ENCODE results near the gene OTOP3. TPM values are rescaled to one million over a fixed set of nuclear protein-coding genes. Genes with fewer than 3 reads are reported as not detected.

The OTOP3 gene
- polyA plus RNA-seq, 1 donor from 2014 or later = not detected

DNA sequence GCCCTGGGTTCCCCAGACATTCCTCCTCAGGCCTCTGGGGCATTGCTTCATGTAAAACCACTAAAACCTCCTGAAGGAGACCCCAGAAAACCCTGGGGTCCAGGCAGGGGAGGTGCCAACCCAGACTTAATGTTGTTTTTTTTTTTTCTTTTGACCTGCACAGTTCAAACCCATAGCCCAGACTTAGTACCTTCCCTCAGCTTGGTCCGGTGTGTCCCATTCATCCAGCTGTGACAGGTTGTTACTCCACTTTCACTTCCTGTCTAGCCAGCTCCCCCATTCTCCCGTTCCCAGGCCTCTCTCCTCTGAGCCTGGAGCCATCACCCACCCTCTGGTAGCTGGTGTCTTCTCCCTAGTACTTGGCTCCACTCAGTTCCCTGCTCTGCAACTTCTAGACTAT lies 56.5 kb downstream of the OTOP3 start:
- Mint-ChIP-seq H3K4me1 (peaks cover 1 to 3% (median 3%) of the 10 kb centered on the region in 3 donors), H3K9me3 (no peaks in the 10 kb centered on the region), H3K27me3 (peaks cover 7% of the 10 kb centered on the region), H3K27ac (peak overlapping the region in 1 of 3 donors; percentile 57), H3K36me3 (no peaks in the 10 kb centered on the region), H3K4me3 (peak overlapping the region in 1 of 4 donors; percentile 26)

DNA sequence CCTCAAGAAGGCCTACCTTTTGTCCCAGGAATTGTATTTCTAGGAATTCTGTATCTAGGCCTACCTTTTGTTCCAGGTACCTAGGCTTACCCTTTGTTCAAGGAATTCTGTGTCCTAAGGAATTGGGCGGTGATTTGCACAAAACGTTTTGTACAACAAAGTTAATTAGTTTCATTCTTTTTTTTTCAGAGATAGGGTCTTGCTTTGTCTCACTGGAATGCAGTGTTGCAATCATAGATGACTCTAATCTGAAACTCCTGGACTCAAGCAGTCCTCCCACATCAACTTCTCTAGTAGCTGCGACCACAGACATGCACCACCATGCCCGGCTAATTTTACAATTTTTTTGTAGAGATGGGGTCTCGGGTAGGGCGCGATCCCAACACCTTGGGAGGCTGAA lies 58.7 kb downstream of the OTOP3 start:
- Mint-ChIP-seq H3K27me3 (no peaks in the 10 kb centered on the region), H3K4me1 (peaks cover 0 to 1% (median 0%) of the 10 kb centered on the region in 3 donors), H3K9me3 (no peaks in the 10 kb centered on the region), H3K4me3 (no peak overlapping the region), H3K27ac (no peak overlapping the region), H3K36me3 (no peaks in the 10 kb centered on the region)

DNA sequence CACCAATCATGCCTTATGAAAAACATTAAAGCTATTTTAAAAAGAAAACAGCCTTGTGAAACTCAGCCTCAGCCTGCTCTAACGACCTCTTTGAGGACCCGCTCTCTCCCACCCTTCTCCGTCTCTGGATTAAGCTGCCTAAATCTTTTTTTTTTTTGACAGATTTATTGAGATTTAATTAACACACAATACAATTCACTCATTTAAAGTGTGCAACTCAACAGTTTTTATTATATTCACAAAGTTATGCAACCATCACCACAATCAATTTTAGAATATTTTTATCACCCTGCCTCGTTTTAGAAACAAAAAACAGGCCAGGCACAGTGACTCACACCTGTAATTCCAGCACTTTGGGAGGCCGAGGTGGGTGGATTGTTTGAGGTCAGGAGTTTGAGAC lies 60.1 kb downstream of the OTOP3 start:
- Mint-ChIP-seq H3K27me3 (no peaks in the 10 kb centered on the region), H3K9me3 (no peaks in the 10 kb centered on the region), H3K4me3 (no peak overlapping the region), H3K4me1 (no peaks in the 10 kb centered on the region), H3K27ac (no peak overlapping the region), H3K36me3 (no peaks in the 10 kb centered on the region)

DNA sequence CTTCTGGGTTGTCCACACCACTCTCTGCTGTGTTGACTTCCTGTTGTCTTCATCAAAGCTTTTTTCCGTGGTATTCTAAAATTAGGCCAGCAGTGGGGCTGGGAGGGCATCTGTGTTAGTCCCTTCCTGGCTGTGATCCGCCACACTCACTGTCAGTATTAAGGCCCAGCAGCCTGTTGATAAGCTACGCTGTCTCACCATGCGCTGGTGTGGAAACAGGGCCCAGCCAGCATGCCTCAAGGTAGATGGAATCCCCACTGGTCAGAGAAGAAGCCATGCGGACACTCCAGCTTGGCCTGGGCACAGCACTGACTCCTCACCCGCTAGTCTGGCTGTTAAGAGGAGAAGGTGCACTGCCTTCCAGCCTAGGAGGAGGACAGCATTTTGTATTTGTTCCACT lies 63.1 kb downstream of the OTOP3 start:
- Mint-ChIP-seq H3K27ac (no peak overlapping the region), H3K9me3 (no peaks in the 10 kb centered on the region), H3K27me3 (no peaks in the 10 kb centered on the region), H3K4me3 (peak overlapping the region in 1 of 4 donors; percentile 49), H3K4me1 (no peaks in the 10 kb centered on the region), H3K36me3 (no peaks in the 10 kb centered on the region)

DNA sequence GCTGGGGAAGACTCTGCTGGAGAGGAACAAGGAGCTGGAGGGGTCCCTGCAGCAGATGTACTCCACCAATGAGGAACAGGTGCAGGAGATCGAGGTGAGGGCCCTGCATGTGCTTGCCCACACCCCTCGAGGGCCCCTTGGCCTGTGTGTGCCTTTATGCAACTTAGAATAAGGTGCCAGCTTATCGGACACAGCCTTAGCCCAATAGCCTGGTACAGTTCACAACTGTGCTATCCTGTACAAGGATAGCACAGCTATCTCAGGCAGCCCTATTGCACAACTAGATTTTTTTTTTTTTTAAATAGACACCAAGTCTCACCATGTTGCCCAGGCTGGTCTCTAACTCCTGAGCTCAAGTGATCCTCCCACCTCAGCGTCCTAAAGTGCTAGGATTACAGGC lies 63.8 kb downstream of the OTOP3 start:
- H3K27ac Mint-ChIP-seq = no peak overlapping the region
- H3K27me3 Mint-ChIP-seq = no peaks in the 10 kb centered on the region
- H3K9me3 Mint-ChIP-seq = no peaks in the 10 kb centered on the region
- H3K4me1 Mint-ChIP-seq = no peaks in the 10 kb centered on the region
- no peaks in the 10 kb centered on the region for H3K36me3 Mint-ChIP-seq
- no peak overlapping the region for H3K4me3 Mint-ChIP-seq

Other genes with a start within 250 kb of the OTOP3 start
- not detected for gene CD300LF, start 223.0 kb upstream of the OTOP3 start, polyA plus RNA-seq
- gene RAB37, start 198.6 kb upstream of the OTOP3 start, polyA plus RNA-seq = 76.5 TPM
- 177 TPM for gene NHERF1, start 187.3 kb upstream of the OTOP3 start, polyA plus RNA-seq
- 24.5 TPM for gene NAT9, start 159.6 kb upstream of the OTOP3 start, polyA plus RNA-seq
- gene GRIN2C, start 76.0 kb upstream of the OTOP3 start, polyA plus RNA-seq = not detected
- gene FDXR, start 62.9 kb upstream of the OTOP3 start, polyA plus RNA-seq = 5.9 TPM
- not detected for gene FADS6, start 42.3 kb upstream of the OTOP3 start, polyA plus RNA-seq
- not detected for gene USH1G, start 12.6 kb upstream of the OTOP3 start, polyA plus RNA-seq
- gene OTOP2, start 11.6 kb upstream of the OTOP3 start, polyA plus RNA-seq = not detected
- gene HID1, start 36.9 kb downstream of the OTOP3 start, polyA plus RNA-seq = 1.2 TPM
- gene CDR2L, start 51.7 kb downstream of the OTOP3 start, polyA plus RNA-seq = not detected
- 53.9 TPM for gene MRPL58, start 76.8 kb downstream of the OTOP3 start, polyA plus RNA-seq
- gene ATP5PD, start 111.1 kb downstream of the OTOP3 start, polyA plus RNA-seq = 241 TPM
- gene KCTD2, start 111.3 kb downstream of the OTOP3 start, polyA plus RNA-seq = 5.7 TPM
- 3.0 TPM for gene SLC16A5, start 152.1 kb downstream of the OTOP3 start, polyA plus RNA-seq
- gene ARMC7, start 174.1 kb downstream of the OTOP3 start, polyA plus RNA-seq = 4.5 TPM
- gene NT5C, start 195.8 kb downstream of the OTOP3 start, polyA plus RNA-seq = 150 TPM
- 150 TPM for gene JPT1, start 218.6 kb downstream of the OTOP3 start, polyA plus RNA-seq
- 391 TPM for gene SUMO2, start 247.1 kb downstream of the OTOP3 start, polyA plus RNA-seq